ENCODE measurements around the gene NRXN3.

DNA sequence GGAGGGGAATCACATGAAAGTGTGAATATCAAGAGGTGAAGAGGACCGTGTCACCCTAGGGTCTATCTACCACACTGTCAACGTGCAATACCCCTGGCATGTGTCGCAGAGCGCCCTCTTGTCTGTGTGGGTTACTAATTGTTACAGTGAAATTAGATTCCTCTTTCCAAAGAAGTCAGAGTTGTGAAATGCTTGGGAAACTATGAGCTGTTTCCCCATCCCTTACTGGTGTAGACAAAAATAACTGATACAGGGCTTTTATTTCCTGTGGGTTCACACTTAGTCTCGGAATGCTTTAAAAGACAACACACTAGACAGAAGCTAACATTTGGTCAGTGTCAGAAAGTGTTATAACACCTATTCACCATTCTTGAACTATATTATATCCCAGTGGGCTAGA is 597.3 kb downstream of the NRXN3 start:
- TF ChIP-seq, protein P1, sequence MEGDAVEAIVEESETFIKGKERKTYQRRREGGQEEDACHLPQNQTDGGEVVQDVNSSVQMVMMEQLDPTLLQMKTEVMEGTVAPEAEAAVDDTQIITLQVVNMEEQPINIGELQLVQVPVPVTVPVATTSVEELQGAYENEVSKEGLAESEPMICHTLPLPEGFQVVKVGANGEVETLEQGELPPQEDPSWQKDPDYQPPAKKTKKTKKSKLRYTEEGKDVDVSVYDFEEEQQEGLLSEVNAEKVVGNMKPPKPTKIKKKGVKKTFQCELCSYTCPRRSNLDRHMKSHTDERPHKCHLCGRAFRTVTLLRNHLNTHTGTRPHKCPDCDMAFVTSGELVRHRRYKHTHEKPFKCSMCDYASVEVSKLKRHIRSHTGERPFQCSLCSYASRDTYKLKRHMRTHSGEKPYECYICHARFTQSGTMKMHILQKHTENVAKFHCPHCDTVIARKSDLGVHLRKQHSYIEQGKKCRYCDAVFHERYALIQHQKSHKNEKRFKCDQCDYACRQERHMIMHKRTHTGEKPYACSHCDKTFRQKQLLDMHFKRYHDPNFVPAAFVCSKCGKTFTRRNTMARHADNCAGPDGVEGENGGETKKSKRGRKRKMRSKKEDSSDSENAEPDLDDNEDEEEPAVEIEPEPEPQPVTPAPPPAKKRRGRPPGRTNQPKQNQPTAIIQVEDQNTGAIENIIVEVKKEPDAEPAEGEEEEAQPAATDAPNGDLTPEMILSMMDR (IDR thresholded peaks at IDR 0.05) = no peak
- no peak for TF ChIP-seq POLR2A (IDR thresholded peaks at IDR 0.05)
